HG03159 (cell line): ENCODE data around the gene SLC29A1.
A peak's percentile ranks its signal among the peaks of the same experiment; 100 is the strongest.

Experiments used
- ATAC-seq: cut with Tn5 transposase; IDR thresholded peaks from one replicate; pipeline ENCODE4 v1.9.1; 2021; ENCODE audit warnings: mild to moderate bottlenecking, moderate library complexity; ENCODE audit not compliant: unreplicated experiment

SLC29A1 gene

DNA sequence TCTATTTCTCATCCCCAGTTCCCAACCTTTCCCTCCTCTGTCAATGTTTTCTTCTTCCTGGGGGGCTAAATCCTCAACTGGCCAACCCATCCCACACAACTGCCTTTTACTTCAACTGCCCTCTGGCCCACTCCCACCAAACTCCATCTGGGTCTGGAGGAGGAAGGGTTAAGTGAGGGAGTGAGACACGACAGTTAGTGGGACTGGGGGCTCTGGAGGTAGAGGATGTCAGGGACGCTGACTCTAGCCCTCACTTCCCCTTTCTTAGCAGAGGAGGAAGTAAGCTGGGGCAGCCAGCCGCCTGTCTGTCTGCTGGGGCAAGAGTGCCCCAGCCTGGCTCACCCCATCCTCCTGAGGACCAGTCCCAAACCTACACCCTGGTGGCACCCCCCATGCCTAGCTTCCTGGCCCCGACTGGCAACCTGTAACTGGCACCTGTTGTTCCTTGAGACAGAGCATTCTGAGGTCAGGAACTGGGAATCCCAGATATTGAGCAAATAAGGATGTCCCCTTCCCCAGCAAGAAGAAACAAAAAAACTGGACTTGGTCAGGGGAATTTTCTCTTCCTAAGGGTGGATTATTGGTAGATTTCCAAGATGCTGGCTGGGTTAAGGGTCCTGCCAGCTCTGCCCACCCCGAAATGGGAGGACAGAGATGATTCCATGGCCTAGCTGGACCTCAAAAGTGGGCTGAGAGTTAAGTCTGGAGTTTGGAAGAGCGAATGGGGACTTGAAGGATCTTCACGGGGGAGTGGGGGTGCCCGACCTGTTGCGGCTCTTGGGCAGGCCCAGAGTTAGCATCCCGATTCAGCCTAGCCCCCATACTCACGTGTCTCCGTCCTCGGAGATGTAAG lies 41.0 kb downstream of the SLC29A1 start:
- ATAC-seq: peak; percentile 36

DNA sequence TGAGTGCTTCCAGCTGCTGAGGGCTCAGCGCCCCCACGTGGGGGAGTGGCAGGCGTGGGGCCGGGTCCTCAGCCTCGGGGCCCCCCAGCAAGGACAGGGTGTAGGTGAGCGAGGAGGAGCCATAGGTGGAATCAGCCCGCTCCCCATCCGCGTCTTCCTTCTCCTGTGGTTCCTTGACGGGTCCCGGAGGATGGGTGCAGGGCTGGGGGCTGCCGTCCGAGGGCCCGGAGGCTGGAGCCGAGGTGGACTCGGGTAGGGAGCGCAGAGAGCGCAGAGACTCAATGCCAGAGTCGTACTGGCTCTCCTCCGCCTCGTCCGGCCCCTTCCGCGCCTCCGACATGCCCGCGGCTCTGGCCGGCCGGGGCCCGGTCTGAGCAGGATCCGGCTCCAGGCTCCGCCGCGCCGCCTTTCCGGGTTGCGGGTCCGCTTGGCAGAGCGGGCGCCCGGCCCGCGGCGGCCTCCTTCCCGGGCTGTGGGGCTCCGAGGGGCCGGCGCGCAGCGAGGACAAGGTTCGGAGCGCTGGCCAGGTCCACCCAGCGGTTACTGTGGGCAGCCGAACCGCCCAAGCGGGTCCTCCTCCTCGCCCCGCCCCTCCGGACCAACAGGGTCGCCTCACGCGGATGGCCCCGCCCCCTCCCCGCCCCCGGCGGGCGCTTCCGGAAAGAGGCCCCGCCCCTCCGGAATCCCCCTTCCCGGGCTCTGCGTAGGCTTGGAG lies 41.8 kb downstream of the SLC29A1 start, which contains the start of gene NFKBIE:
TSS of gene NFKBIE (minus strand) at position 545 of the 715 bp plus-strand sequence. CDS start at position 340, 205 bp downstream.
- ATAC-seq: peak; percentile 46

DNA sequence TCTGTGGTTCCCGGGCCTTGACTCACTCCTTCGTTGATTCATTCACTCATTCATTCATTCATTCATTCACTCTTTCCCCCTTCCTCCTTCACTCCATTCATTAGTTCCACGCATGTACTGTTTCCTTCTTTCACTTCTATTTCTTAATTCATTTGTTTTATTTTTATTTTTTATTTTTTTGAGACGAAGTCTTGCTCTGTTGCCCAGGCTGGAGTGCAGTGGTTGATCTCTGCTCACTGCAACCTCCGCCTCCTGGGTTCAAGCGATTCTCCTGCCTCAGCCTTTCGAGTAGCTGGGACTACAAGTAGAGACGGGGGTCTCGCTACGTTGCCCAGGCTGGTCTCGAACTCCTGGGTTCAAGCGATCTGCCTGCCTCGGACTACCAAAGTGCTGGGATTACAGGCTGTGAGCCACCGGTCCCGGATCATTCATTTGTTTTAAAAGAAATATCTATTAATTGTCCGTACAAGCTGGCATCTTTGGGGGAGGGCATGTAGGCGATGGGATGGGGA lies 42.4 kb downstream of the SLC29A1 start:
- no peak for ATAC-seq

DNA sequence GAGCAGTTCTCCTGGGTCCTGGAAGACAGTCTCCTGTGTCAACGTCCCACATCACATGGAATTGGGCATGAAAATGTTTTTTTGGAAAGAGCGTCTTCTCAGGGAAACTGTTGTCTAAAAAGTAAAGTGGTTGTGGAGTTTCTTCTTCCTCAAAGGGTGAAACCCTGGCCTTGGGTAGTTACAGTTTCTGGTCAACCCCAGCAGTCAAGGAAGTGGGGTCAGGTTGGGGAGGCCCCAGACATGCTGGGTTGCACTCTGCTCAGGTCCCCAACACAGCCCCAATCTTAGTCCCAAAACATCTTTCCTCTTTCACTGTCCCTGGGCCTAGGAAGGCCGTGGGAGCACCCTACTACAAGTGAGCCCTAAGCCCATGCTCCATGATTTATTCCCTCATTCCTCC lies 43.0 kb downstream of the SLC29A1 start:
- ATAC-seq: no peak

DNA sequence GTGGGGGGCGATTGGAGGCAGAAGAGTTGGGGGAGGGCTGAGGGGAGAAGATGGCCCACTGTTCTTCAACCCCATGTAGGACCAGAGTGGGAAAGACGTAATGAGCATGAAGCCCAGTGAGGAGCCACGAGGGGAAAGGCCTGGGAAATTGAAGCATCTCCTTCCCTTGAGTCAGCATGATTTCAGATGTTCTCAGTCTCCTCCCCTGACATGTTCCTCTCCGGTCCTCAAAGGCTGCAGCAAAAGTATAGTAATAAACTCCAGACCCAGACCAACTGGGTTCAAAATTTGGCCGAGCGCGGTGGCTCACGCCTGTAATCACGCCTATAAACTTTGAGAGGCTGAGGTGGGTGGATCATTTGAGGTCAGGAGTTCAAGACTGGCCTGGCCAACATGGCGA lies 43.9 kb downstream of the SLC29A1 start:
- ATAC-seq: no peak

DNA sequence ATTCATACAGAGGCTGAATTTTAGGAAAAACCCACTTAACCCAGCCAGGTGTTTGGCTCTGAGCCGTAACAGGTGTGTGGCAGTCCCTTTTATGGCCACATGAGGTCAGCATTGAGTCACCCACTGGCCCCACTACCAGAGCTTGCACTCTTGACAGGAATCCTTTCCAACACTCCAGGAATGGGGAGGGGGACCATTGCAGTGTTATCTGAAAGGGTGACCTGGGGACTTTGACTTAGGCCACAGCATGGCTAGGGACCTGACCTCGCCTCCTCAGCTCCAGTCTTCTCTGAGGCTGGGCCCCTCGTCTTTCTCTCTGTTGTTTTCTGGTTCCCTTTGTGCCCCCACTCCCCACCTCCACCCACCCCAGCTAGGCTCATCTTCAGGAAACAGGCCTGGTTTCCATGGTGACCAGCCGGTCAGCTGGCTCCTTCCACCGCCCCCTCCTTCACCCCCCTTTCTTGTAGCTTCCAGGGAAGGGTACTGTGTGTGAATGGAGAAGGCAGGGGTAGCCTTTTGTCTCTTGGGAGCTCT lies 44.8 kb downstream of the SLC29A1 start:
- no peak for ATAC-seq

DNA sequence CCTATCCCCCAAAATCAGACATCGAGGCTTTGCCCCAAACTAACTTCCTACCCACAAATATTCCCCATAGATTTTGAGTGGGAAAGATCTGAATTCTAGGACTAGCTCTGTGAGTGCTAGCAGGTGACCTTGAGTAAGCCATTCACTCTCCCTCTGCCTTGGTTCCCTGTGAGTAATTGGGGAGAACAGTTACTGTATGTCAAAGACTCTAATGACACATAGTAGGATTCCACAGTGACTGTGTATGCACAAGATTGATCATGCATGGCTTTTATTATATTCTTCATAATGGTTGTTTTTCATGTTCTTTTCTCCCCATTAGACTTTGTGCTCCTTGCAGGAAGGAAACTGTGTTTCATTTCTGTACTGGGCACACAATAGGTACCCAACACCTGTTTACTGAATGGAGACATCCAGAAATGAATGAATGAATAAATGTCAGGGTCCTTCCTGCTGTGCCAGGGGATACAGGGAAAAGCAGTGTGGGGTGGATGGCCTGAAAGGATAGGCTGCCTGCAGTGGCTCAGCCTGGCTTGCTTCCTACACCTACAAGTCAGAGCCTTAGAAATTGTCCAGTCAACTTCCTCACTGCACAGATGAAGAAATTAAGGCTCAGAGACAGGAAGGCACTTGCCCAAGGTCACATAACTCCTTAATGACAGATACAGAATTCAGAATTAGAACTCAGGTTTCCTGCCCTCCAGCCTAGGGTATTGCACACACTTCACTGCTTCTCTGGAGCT lies 46.0 kb downstream of the SLC29A1 start:
- no peak for ATAC-seq

DNA sequence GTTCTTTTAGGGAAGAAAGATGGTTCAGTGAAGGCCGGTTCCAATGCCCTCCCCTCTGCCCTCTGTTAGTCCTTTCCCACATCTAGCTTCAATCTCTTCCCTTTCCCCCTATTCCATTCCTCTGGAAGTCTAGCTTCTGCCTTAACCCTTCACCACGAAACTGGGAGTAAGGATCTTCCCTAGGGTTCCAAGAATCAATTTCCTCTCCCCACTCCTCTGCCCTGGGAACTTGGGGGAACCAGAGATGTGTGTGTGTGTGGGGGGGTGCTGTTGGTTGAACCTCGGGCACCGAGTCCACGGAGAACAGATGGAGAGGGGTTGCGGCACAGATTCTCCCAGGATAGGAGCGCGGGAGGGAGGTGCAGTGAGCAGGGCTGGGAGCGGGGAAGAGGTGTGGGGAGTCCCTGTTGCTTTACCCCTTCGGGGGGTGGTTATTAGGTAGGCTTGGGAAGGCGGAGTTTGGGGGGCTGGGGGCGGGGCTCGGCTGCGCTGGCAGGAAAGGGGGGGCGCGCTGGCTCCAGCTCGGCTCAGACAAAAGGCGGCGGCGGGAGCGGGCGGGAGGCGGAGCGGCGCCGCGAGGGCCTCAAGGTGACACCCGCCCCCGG lies 46.6 kb downstream of the SLC29A1 start, which contains the start of gene TMEM151B:
TSS of gene TMEM151B (plus strand) at position 530 of the 605 bp plus-strand sequence. CDS start 293 bp downstream, outside the sequence.
- ATAC-seq: no peak

DNA sequence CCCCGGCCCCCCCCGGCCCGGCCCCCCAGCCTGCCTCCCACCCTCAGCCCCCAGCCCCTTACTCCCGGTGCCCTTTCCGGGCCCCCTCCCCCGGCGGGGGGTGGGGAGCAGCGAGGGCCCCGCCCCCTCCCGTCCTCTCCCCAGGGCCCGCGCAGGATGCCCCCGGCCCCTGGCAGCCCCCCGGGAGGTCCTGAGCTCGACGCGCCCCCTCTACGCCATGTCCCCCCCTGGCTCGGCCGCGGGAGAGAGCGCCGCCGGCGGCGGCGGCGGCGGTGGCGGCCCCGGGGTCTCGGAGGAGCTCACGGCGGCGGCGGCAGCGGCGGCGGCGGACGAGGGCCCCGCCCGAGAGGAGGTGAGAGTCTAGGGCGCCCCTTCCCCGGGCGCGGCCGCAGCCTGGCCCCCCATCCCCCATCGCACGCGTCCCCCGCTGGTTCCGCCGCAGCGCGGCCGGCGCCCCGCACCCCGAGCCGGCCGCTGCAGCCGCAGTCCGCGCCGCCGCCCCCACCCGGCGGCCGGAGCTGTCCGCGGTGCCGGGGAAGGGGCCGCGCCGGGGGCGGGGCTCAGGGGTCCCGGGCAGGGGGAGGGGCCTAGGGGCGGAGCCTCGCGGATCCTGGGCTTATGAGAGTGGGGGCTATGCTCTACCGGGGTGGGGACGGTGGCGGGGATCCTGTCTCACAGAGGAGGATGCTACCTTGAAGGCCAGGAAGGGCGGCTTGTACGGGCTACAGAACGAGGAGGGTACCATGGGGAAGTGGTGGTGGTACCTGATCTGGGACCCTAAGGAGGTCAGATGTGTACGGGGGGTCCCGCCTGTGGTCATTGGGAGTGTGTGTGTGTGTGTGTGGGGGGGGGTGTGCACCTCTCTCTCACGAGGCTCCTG lies 47.4 kb downstream of the SLC29A1 start:
- ATAC-seq: no peak

DNA sequence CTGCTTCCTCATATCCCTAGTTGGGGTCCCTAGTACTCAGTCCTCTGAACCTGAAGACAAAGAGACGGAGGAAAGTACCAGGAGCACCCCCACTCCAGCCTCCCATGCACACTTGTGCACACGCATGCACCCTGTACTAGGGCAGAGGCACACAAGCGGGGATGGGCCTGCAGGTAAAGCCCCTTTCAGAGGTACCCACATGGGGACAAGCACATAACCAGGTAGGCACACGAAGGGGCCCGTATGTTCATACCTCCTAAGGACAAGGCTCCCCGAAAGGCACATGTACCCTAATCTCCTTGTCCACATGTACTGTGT lies 48.0 kb downstream of the SLC29A1 start:
- no peak for ATAC-seq

DNA sequence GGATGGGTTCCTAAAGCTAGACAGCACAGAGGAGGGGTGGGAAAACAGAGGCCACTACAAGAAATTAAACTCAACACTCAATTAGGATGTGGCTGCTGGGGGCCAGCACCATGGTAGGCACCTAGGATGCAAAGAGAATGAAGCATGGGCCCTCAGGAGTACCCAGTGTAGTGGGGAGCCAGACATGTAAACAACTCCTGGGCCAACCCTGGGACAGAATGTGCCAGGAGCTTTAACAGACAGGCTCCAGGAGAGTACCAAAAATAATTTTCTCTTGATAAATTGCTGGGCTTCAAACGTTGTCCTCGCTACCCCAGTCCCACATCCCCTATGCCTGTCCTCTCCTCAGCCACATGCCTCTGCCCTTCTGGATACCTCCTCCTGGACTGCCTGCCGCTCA lies 48.5 kb downstream of the SLC29A1 start:
- ATAC-seq: no peak

DNA sequence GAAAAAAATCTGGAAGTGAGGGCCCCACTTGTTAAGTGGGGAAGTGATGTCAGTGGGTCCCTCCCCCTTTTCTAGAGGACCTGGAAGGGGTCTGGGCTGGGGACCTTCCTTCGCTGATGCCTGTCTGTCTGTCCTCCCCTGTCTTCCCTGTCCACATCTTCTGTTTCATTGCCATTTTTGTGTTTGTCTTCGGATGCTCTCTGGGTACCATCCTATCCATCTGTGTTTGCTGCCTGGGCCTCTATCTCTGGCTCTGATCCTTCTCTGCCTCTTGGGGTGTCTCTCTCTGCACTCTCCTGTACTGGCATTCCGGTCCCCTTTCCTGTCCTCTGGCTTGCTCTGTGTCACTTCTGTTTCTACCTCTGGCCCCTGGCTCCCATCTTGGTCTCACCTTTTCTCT lies 49.1 kb downstream of the SLC29A1 start:
- ATAC-seq: no peak

DNA sequence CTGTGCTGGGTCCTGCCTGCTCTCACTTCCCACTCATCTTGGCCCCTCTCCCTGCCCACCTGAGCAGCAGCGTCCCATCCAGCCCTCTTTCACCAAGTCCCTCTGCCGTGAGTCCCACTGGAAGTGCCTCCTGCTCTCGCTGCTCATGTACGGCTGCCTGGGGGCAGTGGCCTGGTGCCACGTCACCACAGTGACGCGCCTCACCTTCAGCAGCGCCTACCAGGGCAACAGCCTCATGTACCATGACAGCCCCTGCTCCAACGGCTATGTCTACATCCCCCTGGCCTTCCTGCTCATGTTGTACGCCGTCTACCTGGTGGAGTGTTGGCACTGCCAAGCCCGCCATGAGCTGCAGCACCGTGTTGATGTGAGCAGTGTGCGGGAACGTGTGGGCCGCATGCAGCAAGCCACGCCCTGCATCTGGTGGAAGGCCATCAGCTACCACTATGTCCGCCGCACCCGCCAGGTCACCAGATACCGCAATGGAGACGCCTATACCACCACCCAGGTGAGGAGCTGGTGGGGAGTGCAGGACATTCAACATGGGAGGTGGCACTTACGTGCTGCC lies 49.7 kb downstream of the SLC29A1 start:
- no peak for ATAC-seq

DNA sequence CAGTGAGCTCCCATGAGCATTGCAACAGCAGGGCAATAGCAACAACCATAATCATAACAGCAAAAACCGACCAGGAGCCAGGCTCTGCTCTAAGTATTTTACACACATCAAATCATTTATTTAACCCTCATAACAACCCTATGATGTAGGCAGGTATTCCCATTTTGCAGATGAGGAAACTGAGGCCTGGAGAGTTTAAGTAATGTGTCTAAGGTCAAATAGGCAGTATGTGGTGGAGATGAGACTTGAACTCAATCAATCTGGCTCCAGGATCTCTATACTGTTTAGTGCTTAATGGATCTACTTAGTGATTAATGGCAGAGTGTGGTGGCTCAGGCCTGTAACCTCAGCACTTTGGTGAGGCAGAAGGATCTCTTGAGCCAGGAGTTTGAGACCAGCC lies 50.2 kb downstream of the SLC29A1 start:
- ATAC-seq: no peak

DNA sequence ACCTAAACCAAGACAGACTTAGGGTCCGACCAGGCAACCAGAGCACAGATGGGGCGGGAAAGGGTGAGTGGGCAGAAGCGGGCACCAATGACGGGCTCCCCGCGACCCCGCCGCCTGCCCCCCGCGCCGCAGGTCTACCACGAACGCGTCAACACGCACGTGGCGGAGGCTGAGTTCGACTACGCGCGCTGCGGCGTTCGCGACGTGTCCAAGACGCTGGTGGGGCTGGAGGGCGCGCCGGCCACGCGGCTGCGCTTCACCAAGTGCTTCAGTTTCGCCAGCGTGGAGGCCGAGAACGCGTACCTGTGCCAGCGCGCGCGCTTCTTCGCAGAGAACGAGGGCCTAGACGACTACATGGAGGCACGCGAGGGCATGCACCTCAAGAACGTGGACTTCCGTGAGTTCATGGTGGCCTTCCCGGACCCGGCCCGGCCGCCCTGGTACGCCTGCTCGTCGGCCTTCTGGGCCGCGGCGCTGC lies 51.9 kb downstream of the SLC29A1 start:
- ATAC-seq: no peak

DNA sequence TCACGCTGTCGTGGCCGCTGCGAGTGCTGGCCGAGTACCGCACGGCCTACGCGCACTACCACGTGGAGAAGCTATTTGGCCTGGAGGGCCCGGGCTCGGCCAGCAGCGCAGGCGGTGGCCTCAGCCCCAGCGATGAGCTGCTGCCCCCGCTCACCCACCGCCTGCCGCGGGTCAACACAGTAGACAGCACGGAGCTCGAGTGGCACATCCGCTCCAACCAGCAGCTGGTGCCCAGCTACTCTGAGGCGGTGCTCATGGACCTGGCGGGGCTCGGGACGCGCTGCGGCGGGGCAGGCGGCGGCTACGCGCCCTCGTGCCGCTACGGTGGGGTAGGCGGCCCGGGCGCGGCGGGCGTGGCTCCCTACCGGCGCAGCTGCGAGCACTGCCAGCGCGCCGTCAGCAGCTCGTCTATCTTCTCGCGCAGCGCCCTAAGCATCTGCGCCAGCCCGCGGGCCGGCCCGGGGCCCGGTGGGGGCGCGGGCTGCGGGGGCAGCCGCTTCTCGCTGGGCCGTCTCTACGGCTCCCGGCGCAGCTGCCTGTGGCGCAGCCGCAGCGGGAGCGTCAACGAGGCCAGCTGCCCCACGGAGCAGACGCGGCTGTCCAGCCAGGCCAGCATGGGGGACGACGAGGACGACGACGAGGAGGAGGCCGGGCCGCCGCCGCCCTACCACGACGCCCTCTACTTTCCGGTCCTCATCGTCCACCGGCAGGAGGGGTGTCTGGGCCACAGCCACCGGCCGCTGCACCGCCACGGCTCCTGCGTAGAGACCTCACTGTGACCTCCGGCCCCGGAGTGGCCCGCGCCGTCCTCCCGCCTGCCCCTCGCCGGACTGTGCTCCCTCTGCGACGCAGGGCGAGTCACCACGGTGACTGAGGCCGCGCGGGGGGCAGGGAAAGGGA lies 52.6 kb downstream of the SLC29A1 start:
- ATAC-seq: no peak

DNA sequence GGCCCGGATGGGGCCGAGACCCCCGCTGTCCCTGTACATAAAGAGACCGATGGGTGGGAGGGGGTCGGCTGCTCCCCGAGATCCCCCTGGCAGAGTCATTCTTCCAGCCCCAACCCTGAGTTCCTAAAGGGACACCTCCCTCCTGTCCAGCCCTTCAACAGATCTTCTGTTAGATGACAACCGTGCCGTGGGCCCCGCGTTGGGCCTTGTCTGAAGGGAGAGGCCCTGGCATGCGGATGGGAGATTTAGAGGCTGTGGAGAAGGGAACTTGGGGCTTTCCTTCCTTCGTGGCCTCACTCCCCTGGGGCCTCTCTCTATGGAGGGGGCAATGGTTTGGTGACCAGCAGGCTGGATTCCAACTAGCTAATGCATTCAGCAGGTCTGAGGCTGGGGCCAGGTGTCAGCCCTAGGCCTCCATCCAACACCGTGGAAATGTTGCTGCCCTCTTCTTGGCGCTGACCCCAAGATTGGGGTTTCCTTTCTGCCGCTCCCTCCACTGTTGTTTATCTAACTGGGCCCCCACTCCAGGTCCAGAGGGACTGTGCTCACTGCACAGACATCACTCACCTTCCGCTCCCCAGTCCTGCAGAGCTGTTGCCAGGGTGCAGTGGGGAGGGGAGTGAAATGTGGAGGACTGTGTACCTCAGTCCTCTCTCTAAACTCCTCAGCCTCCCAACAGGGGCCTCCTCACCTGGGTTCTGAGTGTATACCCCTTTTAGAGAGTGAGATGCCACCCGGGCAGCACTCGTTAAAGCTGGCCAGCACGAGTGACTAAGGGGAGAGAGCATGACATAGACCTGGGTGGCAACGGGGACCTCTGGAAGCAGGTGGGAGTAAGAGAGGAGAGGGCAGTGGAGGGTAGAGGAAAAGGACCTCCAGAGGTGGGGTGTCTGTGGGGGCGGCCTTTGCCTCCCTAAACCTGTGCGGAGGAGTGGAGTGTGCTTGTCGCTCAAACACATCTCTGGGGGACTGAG lies 53.6 kb downstream of the SLC29A1 start:
- no peak for ATAC-seq
